Mucosa of rectum (tissue), 2 donors: Measurements from ENCODE around the gene YJEFN3.
A peak's percentile ranks its signal among the peaks of the same experiment; 100 is the strongest.

ENCODE experiments used
- H3K27ac ChIP-seq, 2 donors: one replicate each; pipeline ENCODE4 v1.7.0; 2013; ENCODE audit warnings: inconsistent platforms in 2 of 2, low read depth in 2 of 2, low read length in 2 of 2
- H3K27me3 ChIP-seq, 2 donors: one replicate each; pipeline ENCODE4 v1.7.0; 2013; ENCODE audit warnings: low read length in 2 of 2; ENCODE audit not compliant: control insufficient read depth in 2 of 2, insufficient read depth in 2 of 2
- H3K36me3 ChIP-seq, 2 donors: one replicate each; pipeline ENCODE4 v1.7.0; 2013; ENCODE audit warnings: low read length in 2 of 2; ENCODE audit not compliant: control insufficient read depth in 2 of 2, insufficient read depth in 2 of 2
- H3K4me1 ChIP-seq, 2 donors: one replicate each; pipeline ENCODE4 v1.7.0; 2013; ENCODE audit warnings: low read length in 2 of 2, mild to moderate bottlenecking in 1 of 2; ENCODE audit not compliant: control insufficient read depth in 2 of 2, insufficient read depth in 2 of 2
- H3K4me3 ChIP-seq, 2 donors: one replicate each; pipeline ENCODE4 v1.7.0; 2013; ENCODE audit warnings: low read length in 2 of 2
- H3K9ac ChIP-seq, 2 donors: one replicate each; pipeline ENCODE4 v1.7.0; 2013; ENCODE audit warnings: low read length in 2 of 2, low read depth in 1 of 2, mild to moderate bottlenecking in 1 of 2
- H3K9me3 ChIP-seq, 2 donors: one replicate each; pipeline ENCODE4 v1.7.0; 2013; ENCODE audit warnings: low read length in 2 of 2; ENCODE audit not compliant: control insufficient read depth in 2 of 2
- donor health status: healthy.
- donor health status: Normal muscosa, but diverticular disease.

Gene YJEFN3

DNA sequence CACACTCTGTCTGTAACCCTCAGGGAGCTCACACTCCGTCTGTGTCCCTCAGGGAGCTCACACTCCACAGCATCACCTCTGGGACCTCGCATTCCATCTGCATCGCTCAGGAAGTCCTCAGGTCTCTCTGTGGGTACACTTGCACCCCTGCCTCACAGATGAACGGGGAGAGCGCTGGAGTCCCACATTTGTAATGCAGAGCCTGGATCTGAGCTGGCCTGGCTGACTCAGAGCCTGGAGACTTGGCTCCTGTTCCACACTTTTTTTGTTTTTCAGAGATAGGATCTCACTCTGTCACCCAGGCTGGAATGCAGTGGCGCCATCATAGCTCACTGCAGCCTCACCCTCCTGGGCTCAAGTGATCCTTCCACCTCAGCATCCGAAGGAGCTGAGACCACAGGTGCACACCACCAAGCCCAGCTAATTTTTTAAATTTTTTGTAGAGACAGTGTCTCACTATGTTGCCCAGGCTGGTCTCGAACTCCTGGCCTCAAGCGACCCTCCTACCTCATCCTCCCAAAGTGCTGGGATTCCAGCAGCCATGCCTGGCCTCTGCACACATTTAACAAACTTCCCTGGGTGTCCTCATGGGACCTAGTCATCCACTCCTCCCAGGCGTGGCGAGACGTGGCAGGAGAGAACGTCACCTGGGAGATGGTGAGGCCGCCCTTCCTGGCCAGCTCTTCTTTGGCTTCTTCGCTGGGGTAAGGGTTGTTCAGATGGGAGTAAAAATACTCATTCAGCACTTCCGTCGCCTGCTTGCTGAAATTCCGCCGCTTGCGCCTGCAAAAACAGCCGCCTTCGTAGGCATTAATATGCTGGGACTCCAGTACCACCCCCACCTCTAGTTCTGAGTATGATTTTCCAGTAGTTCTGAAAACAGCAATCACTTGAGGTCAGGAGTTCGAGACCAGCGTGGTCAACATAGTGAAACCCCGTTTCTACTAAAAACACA is 40.4 kb downstream of the YJEFN3 start:
- Histone ChIP-seq H3K36me3 (peaks cover 0 to 3% of the 10 kb centered on the region in 2 donors), H3K27ac (no peak overlapping the region), H3K4me1 (no peaks in the 10 kb centered on the region), H3K4me3 (no peak overlapping the region), H3K27me3 (no peaks in the 10 kb centered on the region), H3K9ac (no peak overlapping the region), H3K9me3 (no peaks in the 10 kb centered on the region)

- H3K27ac ChIP-seq: no peak overlapping the region
- no peaks in the 10 kb centered on the region for H3K9me3 ChIP-seq
- H3K4me1 ChIP-seq: no peaks in the 10 kb centered on the region
- H3K36me3 ChIP-seq: no peaks in the 10 kb centered on the region
- H3K4me3 ChIP-seq: no peak overlapping the region
- H3K9ac ChIP-seq: no peak overlapping the region
- no peaks in the 10 kb centered on the region for H3K27me3 ChIP-seq
These were observed 41.9 kb downstream of the YJEFN3 start for GRCh38 chr19:19570571-19570970.

DNA sequence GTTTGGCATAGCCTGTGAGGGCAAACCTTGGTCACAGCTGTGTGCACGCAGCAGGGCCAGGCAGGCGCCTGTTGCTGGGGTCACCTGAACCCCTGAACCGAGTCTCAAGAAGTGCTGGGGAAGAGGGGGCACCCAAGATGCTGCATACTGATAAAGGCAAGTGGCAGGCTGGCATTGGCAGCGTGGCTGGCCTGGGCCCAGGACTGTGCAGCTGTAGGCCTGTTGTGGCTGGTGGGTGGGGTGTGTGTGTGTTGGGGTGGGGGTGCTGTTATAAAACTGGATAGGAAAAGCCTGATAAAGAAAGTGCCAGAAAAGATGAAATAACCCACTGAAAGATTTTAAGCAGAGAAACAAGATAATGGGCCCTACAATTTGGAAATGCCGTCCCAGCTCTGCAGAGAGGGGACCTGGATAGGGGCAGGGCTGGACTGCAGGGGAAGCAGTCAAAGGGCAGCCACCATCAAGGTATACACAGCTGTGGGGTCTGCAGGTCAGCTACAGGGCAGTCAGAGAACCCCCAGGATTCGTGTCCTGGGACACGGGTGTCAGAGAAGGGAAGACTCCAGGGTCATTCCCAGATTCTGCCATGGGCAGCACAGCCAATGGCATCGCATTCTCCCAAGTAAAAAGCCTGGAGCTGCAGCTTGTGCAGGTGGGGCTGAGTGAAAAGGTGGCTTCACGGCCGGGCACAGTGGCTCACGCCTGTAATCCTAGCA is 42.5 kb downstream of the YJEFN3 start:
- H3K36me3 ChIP-seq: no peaks in the 10 kb centered on the region
- H3K27ac ChIP-seq: no peak overlapping the region
- H3K4me1 ChIP-seq: no peaks in the 10 kb centered on the region
- no peak overlapping the region for H3K9ac ChIP-seq
- no peak overlapping the region for H3K4me3 ChIP-seq
- H3K9me3 ChIP-seq: no peaks in the 10 kb centered on the region
- H3K27me3 ChIP-seq: no peaks in the 10 kb centered on the region

DNA sequence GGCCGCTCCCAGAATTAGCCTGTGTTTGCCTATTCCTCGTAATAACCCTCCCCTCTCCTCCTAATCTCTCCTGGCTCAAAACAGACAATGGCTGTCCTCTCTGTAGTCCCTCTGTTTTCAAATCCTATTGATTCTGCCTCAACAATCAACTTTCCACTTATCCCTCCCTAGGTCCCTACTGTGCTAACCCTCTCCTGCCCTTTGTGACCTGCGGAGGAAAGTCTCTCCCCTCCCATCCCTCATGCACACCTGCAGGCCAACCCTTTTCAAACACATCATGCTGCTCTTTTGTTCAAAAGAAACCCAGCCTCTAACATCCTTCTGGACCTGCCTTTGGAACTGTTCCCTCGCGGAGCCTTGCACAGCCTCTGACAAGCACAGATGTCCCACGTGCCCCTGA is 46.7 kb downstream of the YJEFN3 start:
- no peaks in the 10 kb centered on the region for H3K36me3 ChIP-seq
- peaks cover 5 to 6% of the 10 kb centered on the region in 2 donors for H3K4me1 ChIP-seq
- H3K27ac ChIP-seq: no peak overlapping the region
- no peaks in the 10 kb centered on the region for H3K27me3 ChIP-seq
- no peak overlapping the region for H3K4me3 ChIP-seq
- H3K9me3 ChIP-seq: no peaks in the 10 kb centered on the region
- H3K9ac ChIP-seq: no peak overlapping the region

GRCh38 chr19:19578252-19578651 is 49.5 kb downstream of the YJEFN3 start:
- Histone ChIP-seq H3K27me3 (no peaks in the 10 kb centered on the region), H3K9me3 (no peaks in the 10 kb centered on the region), H3K9ac (no peak overlapping the region), H3K4me1 (peaks cover 14 to 15% of the 10 kb centered on the region in 2 donors), H3K36me3 (no peaks in the 10 kb centered on the region), H3K4me3 (no peak overlapping the region), H3K27ac (no peak overlapping the region)

- Histone ChIP-seq H3K27ac (peak overlapping the region; percentile 32 to 64), H3K27me3 (no peaks in the 10 kb centered on the region), H3K4me3 (no peak overlapping the region)
These were observed 51.0 kb downstream of the YJEFN3 start for GRCh38 chr19:19579533-19580361.

GRCh38 chr19:19580418-19580817 is 51.7 kb downstream of the YJEFN3 start:
- peak overlapping the region in 1 of 2 donors; percentile 23 for H3K9ac ChIP-seq
- H3K27ac ChIP-seq: peak overlapping the region; percentile 32 to 64
- H3K27me3 ChIP-seq: no peaks in the 10 kb centered on the region
- no peaks in the 10 kb centered on the region for H3K9me3 ChIP-seq
- no peak overlapping the region for H3K4me3 ChIP-seq
- no peaks in the 10 kb centered on the region for H3K36me3 ChIP-seq
- H3K4me1 ChIP-seq: peaks cover 14 to 15% of the 10 kb centered on the region in 2 donors

More at GRCh38 chr19:19579533-19580361, 51.0 kb downstream of the YJEFN3 start:
- Histone ChIP-seq H3K9ac (peak overlapping the region in 1 of 2 donors; percentile 23), H3K4me1 (peaks cover 14 to 15% of the 10 kb centered on the region in 2 donors), H3K36me3 (no peaks in the 10 kb centered on the region), H3K9me3 (no peaks in the 10 kb centered on the region)

GRCh38 chr19:19581391-19581790 is 52.7 kb downstream of the YJEFN3 start:
- H3K9ac ChIP-seq: no peak overlapping the region
- H3K4me3 ChIP-seq: no peak overlapping the region
- no peak overlapping the region for H3K27ac ChIP-seq
- H3K36me3 ChIP-seq: no peaks in the 10 kb centered on the region
- no peaks in the 10 kb centered on the region for H3K27me3 ChIP-seq
- H3K9me3 ChIP-seq: no peaks in the 10 kb centered on the region
- peaks cover 14 to 15% of the 10 kb centered on the region in 2 donors for H3K4me1 ChIP-seq

- no peak overlapping the region for H3K4me3 ChIP-seq
- no peaks in the 10 kb centered on the region for H3K36me3 ChIP-seq
- H3K27me3 ChIP-seq: no peaks in the 10 kb centered on the region
- H3K4me1 ChIP-seq: peaks cover 14 to 15% of the 10 kb centered on the region in 2 donors
- no peak overlapping the region for H3K27ac ChIP-seq
- no peak overlapping the region for H3K9ac ChIP-seq
- H3K9me3 ChIP-seq: no peaks in the 10 kb centered on the region
These were observed 53.8 kb downstream of the YJEFN3 start for GRCh38 chr19:19582471-19582870.
